ENCODE results near the gene CFAP298.

The CFAP298 gene

DNA sequence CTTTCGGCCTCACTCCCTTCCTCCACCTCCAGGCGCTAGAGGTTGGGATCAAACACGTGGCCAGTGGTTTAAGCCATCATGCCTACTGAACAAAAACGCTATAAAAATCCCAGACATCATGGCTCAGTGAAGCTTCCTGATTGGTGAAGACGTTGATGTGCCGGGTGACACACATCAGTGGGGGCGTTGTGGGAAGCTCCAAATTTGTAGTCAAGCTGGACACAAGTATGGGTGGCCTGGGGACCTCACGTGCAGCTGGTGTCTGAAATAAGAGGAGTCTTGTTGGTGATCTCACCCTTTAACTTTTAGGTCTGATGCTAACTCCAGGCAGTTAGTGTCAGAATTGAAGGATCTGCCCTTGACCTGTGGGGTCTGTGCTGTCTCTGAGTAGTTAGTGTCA is 6.7 kb downstream of the CFAP298 start:
- no peak overlapping the region for H3K27ac ChIP-seq
- TF ChIP-seq CTCF (conservative IDR thresholded peaks at IDR 0.05): no peak

DNA sequence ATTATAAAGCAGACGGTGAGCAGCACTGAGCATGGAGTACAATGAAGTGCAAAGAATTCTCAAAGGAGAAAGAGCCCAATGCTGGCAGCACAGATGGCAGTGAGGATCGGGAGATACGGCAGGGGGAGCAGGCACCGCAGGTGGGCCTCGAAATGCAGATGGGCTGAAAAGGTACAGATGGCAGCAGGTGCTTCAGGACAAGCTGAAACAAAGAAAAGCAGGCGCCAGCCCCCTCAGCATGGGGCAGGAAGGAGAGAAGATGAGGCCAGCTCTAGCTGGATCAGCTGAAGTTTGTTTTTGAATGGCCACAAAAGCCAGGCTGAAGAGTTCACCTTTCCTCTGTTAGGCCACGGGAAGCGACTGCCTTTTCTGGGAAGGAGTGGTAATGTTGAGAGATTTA is 7.7 kb downstream of the CFAP298 start:
- no peak for TF ChIP-seq CTCF (conservative IDR thresholded peaks at IDR 0.05)
- no peak overlapping the region for H3K27ac ChIP-seq

DNA sequence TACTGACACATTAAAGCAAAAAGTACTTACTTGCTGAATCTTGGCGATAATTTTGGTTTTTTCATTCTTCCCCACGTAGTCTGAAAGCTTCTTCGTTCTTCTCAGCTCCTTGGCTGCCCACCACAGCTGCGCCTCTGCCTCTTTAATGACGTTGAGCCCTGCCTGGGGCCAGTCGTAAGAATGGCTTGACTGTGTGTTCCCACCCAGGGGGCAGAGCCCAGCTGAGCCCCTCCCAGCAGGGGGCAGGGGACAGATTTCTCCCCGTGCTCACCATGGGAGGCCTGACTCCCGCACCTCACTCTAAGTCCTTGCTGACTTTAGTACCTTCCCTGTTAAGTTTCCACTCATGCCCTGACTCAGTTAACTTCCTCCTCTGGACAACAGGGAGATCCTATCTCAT is 9.0 kb downstream of the CFAP298 start:
- no peak overlapping the region for H3K27ac ChIP-seq
- no peak for TF ChIP-seq CTCF (conservative IDR thresholded peaks at IDR 0.05)

- H3K27ac ChIP-seq: no peak overlapping the region
- no peak for TF ChIP-seq CTCF (conservative IDR thresholded peaks at IDR 0.05)
Measured at GRCh38 chr21:32602099-32602498, 10.1 kb downstream of the CFAP298 start.

DNA sequence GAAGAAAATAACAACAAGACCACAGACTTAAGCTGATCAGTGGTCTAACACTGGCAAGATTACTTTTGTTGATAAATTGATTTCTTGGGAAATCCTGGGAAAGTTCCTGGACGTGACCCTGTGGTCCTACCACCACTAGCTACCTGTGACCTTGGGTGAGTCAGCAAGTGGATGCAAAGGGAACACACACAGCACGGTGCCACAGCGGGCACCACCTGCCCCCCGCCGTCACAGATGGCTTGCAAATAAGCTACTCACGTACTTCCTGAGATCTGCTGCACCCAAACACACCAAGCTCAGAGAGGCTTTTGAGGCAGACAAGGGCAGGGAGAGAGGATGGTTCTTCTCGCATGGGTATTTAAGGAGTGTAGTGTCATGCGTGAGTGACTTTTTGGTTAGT is 12.7 kb downstream of the CFAP298 start:
- no peak for TF ChIP-seq CTCF (conservative IDR thresholded peaks at IDR 0.05)
- H3K27ac ChIP-seq: no peak overlapping the region

- H3K27ac ChIP-seq: no peak overlapping the region
- TF ChIP-seq CTCF (conservative IDR thresholded peaks at IDR 0.05): no peak
Measured at GRCh38 chr21:32599091-32599490, 13.1 kb downstream of the CFAP298 start.

GRCh38 chr21:32597205-32597604 is 15.0 kb downstream of the CFAP298 start:
- TF ChIP-seq CTCF (conservative IDR thresholded peaks at IDR 0.05): no peak
- H3K27ac ChIP-seq: no peak overlapping the region

DNA sequence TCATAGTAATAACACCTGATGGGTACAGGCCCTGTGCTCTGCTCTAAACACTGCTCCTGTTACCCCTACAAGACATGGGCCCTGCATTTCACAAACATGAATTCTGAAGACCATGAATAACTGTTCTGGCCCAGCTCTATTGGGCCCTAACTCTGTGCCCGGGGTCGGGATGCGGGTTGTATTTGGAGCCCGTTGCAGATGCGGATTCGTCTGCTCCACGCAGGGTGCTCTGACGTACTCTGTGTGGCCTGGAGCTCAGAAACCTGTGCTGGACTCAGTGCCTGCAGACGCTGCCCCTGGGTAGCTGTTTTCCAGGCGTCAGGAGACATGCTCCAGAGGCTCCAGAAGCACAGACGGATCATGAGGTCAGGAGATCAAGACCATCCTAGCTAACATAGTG is 16.7 kb downstream of the CFAP298 start:
- TF ChIP-seq CTCF (conservative IDR thresholded peaks at IDR 0.05): no peak
- no peak overlapping the region for H3K27ac ChIP-seq

All from VCaP (cell line).